Measurements from ENCODE around the gene FBXL15.

GRCh38 chr10:102375867-102376266 is 44.8 kb upstream of the FBXL15 start:
- TF ChIP-seq EZH2 (IDR thresholded peaks at IDR 0.05), result no peak
- TF ChIP-seq POLR2AphosphoS5 (IDR thresholded peaks at IDR 0.05; ENCODE audit: borderline replicate concordance, low read depth, low read length), result no peak

Measured in SK-N-MC (cell line).